Glutamatergic neuron (in vitro differentiated cells): ENCODE measurements around the gene SNX1. TPM values are rescaled to one million over a fixed set of nuclear protein-coding genes. Genes with fewer than 3 reads are reported as not detected.
"Not testable (repeated sequence)": the region's sequence is repeated elsewhere in the genome, so short reads cannot be mapped to it uniquely, and the experiment has no call there.

Experiments used
- DNase-seq: peaks from one replicate; pipeline ENCODE4 v3.0.0; 2022
- H3K27ac Mint-ChIP-seq: one replicate; pipeline ENCODE4 v1.8.0; 2020; ENCODE audit warnings: mild to moderate bottlenecking, mixed read lengths, inconsistent platforms; ENCODE audit not compliant: unreplicated experiment
- H3K27me3 Mint-ChIP-seq: one replicate; pipeline ENCODE4 v1.8.0; 2020; ENCODE audit warnings: mild to moderate bottlenecking, moderate library complexity, mixed read lengths, inconsistent platforms; ENCODE audit not compliant: unreplicated experiment
- H3K36me3 Mint-ChIP-seq: one replicate; pipeline ENCODE4 v1.8.0; 2020; ENCODE audit warnings: mild to moderate bottlenecking, mixed read lengths, inconsistent platforms; ENCODE audit not compliant: unreplicated experiment
- H3K4me1 Mint-ChIP-seq: one replicate; pipeline ENCODE4 v1.8.0; 2020; ENCODE audit warnings: mild to moderate bottlenecking, low read depth, mixed read lengths, inconsistent platforms; ENCODE audit not compliant: unreplicated experiment
- H3K4me3 Mint-ChIP-seq: one replicate; pipeline ENCODE4 v1.8.0; 2020; ENCODE audit warnings: mild to moderate bottlenecking, mixed read lengths, inconsistent platforms; ENCODE audit not compliant: unreplicated experiment
- H3K9me3 Mint-ChIP-seq: one replicate; pipeline ENCODE4 v1.8.0; 2020; ENCODE audit warnings: mild to moderate bottlenecking, moderate library complexity, mixed read lengths, inconsistent platforms; ENCODE audit not compliant: unreplicated experiment
- total RNA-seq: library from RNA; stranded (reverse); fragmentation: NEBNext Ultra II Directional; extraction: Animal tissue kit (Norgen Biotek cat#: 25700); gene quantifications from one replicate; pipeline ENCODE4 v1.2.1, GENCODE V29; 2021; ENCODE audit not compliant: unreplicated experiment
- TF ChIP-seq, protein P1 (sequence below): fragments of 200-600 bp; sonication (generic); IDR thresholded peaks from one replicate; pipeline ENCODE4 v1.5.0; 2021; ENCODE audit not compliant: partially characterized antibody, unreplicated experiment

The SNX1 gene
- total RNA-seq, 1 donor from 2014 or later = 71.4 TPM

DNA sequence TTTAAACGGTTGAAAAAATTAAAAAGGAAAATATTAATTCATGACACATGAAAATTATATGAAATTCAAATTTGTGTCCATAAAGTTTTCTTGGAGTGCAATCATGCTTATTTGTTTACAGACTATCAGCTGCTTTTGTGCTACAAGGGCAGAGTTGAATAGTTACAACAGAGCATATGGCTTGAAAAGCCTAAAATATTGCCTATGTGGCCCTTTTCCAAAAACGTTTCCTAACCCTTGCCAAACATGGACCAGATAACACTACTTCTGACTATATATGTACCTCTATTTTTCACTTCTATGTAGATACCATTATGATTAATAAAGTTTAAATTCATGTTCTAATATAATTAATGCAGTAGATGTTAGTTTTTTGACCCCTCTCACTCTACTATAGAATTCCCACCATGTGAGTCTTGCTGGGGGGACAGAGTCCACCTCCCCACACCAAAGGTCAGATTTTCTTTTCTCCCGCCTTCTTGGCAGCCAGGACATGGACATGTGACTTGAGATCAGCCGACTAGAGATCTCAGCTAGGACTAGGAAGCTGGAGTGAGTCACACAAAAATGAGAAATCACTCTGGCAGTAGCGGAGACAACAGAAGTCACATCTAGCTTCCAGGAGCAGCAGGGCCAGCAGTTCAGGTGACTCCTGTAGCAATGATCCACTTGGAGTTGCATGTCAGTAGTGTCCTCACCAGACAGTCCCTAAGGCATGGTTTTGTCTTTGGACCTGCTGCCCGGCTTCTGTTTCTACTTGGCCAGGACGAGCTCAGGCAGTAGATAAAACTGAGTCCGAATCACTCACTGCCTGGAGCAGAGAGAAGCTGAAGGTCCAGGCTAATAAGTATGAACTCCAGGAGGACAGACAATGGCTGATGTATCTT lies 24.6 kb upstream of the SNX1 start:
- no peak overlapping the region for H3K4me3 Mint-ChIP-seq
- H3K27ac Mint-ChIP-seq = no peak overlapping the region
- H3K9me3 Mint-ChIP-seq = no peaks in the 10 kb centered on the region
- TF ChIP-seq, protein P1, sequence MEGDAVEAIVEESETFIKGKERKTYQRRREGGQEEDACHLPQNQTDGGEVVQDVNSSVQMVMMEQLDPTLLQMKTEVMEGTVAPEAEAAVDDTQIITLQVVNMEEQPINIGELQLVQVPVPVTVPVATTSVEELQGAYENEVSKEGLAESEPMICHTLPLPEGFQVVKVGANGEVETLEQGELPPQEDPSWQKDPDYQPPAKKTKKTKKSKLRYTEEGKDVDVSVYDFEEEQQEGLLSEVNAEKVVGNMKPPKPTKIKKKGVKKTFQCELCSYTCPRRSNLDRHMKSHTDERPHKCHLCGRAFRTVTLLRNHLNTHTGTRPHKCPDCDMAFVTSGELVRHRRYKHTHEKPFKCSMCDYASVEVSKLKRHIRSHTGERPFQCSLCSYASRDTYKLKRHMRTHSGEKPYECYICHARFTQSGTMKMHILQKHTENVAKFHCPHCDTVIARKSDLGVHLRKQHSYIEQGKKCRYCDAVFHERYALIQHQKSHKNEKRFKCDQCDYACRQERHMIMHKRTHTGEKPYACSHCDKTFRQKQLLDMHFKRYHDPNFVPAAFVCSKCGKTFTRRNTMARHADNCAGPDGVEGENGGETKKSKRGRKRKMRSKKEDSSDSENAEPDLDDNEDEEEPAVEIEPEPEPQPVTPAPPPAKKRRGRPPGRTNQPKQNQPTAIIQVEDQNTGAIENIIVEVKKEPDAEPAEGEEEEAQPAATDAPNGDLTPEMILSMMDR = no peak
- H3K27me3 Mint-ChIP-seq = no peaks in the 10 kb centered on the region
- no peak for DNase-seq
- no peaks in the 10 kb centered on the region for H3K36me3 Mint-ChIP-seq
- H3K4me1 Mint-ChIP-seq = peaks cover 4% of the 10 kb centered on the region

DNA sequence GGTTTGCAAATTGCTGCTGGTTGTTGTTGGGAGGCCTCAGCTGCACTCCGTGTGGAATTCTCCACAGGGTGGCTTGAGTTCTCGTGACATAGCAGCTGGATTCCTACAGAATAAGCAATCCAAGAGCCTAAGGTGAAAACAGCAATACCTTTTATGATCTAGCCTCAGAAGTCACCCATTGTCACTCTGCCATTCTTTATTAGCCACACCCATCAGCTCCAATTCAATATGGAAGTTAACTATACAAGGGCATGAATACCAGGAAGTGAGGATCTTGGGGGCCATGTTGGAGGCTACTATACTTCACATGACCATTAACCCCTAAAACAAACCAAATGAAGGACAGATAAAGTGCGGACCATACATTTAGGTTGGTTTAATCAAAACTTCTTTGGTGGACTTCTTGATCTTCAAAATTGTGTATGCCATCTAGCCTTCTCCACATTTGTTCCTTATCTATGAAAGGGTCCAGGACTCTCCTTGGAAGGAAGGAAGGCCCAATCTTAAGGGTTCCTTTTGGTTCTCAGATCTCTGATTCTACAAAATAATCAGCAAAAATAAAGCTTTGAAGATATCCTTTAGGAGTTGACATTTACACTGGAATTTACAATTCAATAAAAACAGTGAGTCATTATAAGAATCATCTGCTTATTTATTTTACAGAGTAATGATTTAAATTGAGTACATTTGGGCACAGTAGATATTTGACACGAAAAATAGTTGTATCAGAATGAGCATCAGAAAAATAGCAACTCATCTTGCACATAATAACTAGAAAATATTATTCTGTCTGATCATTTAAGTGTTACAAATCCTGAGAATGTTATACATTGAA lies 23.6 kb upstream of the SNX1 start:
- H3K9me3 Mint-ChIP-seq = no peaks in the 10 kb centered on the region
- H3K36me3 Mint-ChIP-seq = no peaks in the 10 kb centered on the region
- DNase-seq = no peak
- H3K27me3 Mint-ChIP-seq = no peaks in the 10 kb centered on the region
- H3K27ac Mint-ChIP-seq = no peak overlapping the region
- TF ChIP-seq, protein P1 = no peak
- H3K4me3 Mint-ChIP-seq = no peak overlapping the region
- peaks cover 4% of the 10 kb centered on the region for H3K4me1 Mint-ChIP-seq

DNA sequence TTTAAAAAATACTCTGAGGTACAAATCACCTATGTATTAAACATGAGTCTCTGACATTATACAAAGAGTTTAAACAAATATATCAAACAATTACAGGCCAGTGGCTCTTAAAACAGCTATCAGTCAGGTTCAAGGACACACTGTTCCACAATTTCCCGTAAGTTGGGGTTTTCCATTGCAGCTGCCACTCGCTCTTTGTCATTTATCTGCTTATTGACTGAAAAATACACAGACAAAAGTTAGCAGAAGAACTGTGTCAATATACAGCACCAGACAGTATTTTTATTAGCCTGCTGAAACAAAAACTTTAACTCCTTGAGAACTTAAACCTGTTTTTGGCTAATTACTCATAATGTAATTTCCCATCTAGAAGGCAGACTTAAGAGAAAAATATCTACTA lies 23.0 kb upstream of the SNX1 start:
- H3K27me3 Mint-ChIP-seq = no peaks in the 10 kb centered on the region
- DNase-seq = no peak
- TF ChIP-seq, protein P1 = no peak
- peaks cover 4% of the 10 kb centered on the region for H3K4me1 Mint-ChIP-seq
- no peak overlapping the region for H3K4me3 Mint-ChIP-seq
- H3K36me3 Mint-ChIP-seq = no peaks in the 10 kb centered on the region
- no peak overlapping the region for H3K27ac Mint-ChIP-seq
- H3K9me3 Mint-ChIP-seq = no peaks in the 10 kb centered on the region

DNA sequence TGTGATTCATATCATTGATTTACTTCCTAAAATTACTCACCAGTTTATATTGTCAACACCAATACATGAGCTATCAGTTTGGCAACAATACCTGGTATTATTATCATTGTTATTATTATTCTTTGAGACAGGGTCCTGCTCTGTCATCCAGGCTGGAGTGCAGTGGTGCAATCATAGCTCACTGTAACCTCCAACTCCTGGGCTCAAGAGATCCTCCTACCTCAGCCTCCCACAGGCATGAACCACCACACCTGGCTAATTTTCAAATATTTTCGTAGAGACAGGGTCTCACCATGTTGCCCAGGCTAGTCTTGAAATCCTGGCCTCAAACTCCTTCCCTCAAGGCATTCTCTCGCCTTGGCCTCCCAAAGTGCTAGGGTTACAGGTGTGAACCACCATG lies 22.3 kb upstream of the SNX1 start:
- DNase-seq, H3K9me3 Mint-ChIP-seq, H3K4me1 Mint-ChIP-seq, H3K27me3 Mint-ChIP-seq, H3K36me3 Mint-ChIP-seq, H3K27ac Mint-ChIP-seq, H3K4me3 Mint-ChIP-seq: not testable (repeated sequence)

DNA sequence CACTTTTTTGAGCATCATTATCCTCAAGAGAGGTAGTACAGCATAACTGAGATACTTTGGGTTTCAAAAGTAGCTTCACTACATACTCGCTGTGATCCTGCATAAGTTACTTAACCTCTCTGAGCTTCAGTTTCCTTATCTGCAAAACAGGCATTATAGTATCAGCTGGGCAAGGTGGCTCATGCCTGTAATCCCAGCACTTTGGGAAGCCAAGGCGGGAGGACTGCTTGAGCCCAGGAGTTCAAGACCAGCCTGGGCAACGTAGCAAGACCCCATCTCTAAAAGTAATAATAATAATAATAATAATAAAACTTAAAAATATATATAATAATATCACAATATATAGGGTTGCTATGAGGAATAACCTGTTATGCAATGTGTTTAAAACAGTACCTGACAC lies 13.0 kb upstream of the SNX1 start:
- H3K27me3 Mint-ChIP-seq = peaks cover 2% of the 10 kb centered on the region
- no peaks in the 10 kb centered on the region for H3K4me1 Mint-ChIP-seq
- H3K9me3 Mint-ChIP-seq = no peaks in the 10 kb centered on the region
- no peak overlapping the region for H3K4me3 Mint-ChIP-seq
- H3K27ac Mint-ChIP-seq = no peak overlapping the region
- TF ChIP-seq, protein P1 = no peak
- DNase-seq = no peak
- H3K36me3 Mint-ChIP-seq = peaks cover under 1% of the 10 kb centered on the region
